Endothelial cell of umbilical vein (primary cell): ENCODE results near the gene SERPINB6. TPM values are rescaled to one million over a fixed set of nuclear protein-coding genes. Genes with fewer than 3 reads are reported as not detected.

Experiments
- BruUV-seq: library from RNA; stranded (reverse); fragments of 400-500 nt; replicated peaks from 2 replicates; lab custom pipeline; 2021; lab: Mats Ljungman, UMichigan
- CTCF ChIA-PET: fragments of 300-600, 350-600 bp; sonication (Branson Sonifier 250); formaldehyde crosslinking; loops from one replicate; lab custom pipeline; 2021; ENCODE audit warnings: antibody characterized with exemption, inconsistent platforms; lab: Charles Lee
- POLR2A ChIA-PET: fragments of 300-600, 350-600 bp; sonication (Branson Sonifier 250); formaldehyde crosslinking; loops from one replicate; lab custom pipeline; 2021; ENCODE audit warnings: antibody characterized with exemption, inconsistent platforms; lab: Charles Lee
- DNase-seq: peaks from one replicate; pipeline ENCODE4 v3.0.0-alpha.2; 2011; ENCODE audit warnings: low read depth, low spot score
- FAIRE-seq: peaks from 2 replicates; lab custom pipeline; 2011; peaks lifted over from hg19 to GRCh38; lab: Jason Lieb, UNC
- H2AFZ ChIP-seq: 2 replicates; pipeline ENCODE4 v1.6.0; 2012; ENCODE audit warnings: low read depth, low read length, control low read depth, inconsistent platforms
- H3K27ac ChIP-seq: 2 replicates; pipeline ENCODE4 v1.5.1; 2011; ENCODE audit warnings: low read depth, mild to moderate bottlenecking, control low read depth, low read length, moderate library complexity; ENCODE audit not compliant: insufficient read depth
- H3K27me3 ChIP-seq, 2 experiments: 2 replicates each; pipeline versions ENCODE4 v1.6.0 to v1.6.1; 2011; ENCODE audit warnings: low read length in 2 of 2, mixed read lengths in 1 of 2; ENCODE audit not compliant: control insufficient read depth in 2 of 2, insufficient read depth in 2 of 2
- H3K36me3 ChIP-seq, 2 experiments: 2 replicates in 1 of 2; 3 replicates in 1 of 2; pipeline ENCODE4 v1.5.1; 2011; ENCODE audit warnings: low read length in 2 of 2, mild to moderate bottlenecking in 1 of 2, moderate library complexity in 1 of 2; ENCODE audit not compliant: control insufficient read depth in 2 of 2, insufficient read depth in 2 of 2; ENCODE audit errors: extremely low read depth in 1 of 2
- H3K4me1 ChIP-seq: 3 replicates; pipeline ENCODE4 v1.5.1; 2011; ENCODE audit warnings: mild to moderate bottlenecking, low read length; ENCODE audit not compliant: control insufficient read depth, insufficient read depth; ENCODE audit errors: extremely low read depth
- H3K4me2 ChIP-seq: 2 replicates; pipeline ENCODE4 v1.6.1; 2011; ENCODE audit warnings: low read length, control low read depth, mixed read lengths; ENCODE audit not compliant: insufficient read depth
- H3K4me3 ChIP-seq, 3 experiments: fragments of 200-600 bp in 1 of 3; sonication (generic), shearing (Covaris generic) in 1 of 3; replicated peaks in 1 of 3; 2 replicates each; pipeline ENCODE4 v1.5.1; 2011 to 2016; ENCODE audit warnings: control low read depth in 3 of 3, low read length in 3 of 3, mild to moderate bottlenecking in 2 of 3, inconsistent platforms in 1 of 3, low read depth in 1 of 3, moderate library complexity in 1 of 3; ENCODE audit not compliant: insufficient read depth in 1 of 3
- H3K79me2 ChIP-seq: 2 replicates; pipeline ENCODE4 v1.6.0; 2012; ENCODE audit warnings: low read length, inconsistent platforms; ENCODE audit not compliant: control insufficient read depth, insufficient read depth
- H3K9ac ChIP-seq: replicated peaks from 2 replicates; pipeline ENCODE3; 2011; ENCODE audit warnings: low read length, control low read depth; ENCODE audit not compliant: insufficient read depth; ENCODE audit errors: extremely low read depth
- H3K9me1 ChIP-seq: replicated peaks from 3 replicates; pipeline ENCODE4 v1.6.0; 2011; ENCODE audit warnings: mild to moderate bottlenecking, low read length; ENCODE audit not compliant: control insufficient read depth, insufficient read depth; ENCODE audit errors: extremely low read depth
- H3K9me3 ChIP-seq: replicated peaks from 2 replicates; pipeline ENCODE4 v1.5.1; 2012; ENCODE audit warnings: low read length, inconsistent platforms; ENCODE audit not compliant: control insufficient read depth, insufficient read depth
- H4K20me1 ChIP-seq: replicated peaks from 2 replicates; pipeline ENCODE3; 2011; ENCODE audit warnings: mild to moderate bottlenecking, low read length; ENCODE audit not compliant: control insufficient read depth, insufficient read depth; ENCODE audit errors: extremely low read depth
- JUN ChIP-seq: IDR thresholded peaks from 2 replicates; pipeline ENCODE4 v1.6.1; 2011; ENCODE audit warnings: borderline replicate concordance, low read depth; ENCODE audit not compliant: insufficient read length, insufficient read depth
- POLR2AphosphoS5 ChIP-seq: IDR thresholded peaks from 2 replicates; pipeline ENCODE4 v1.6.1; 2012; ENCODE audit warnings: low read depth, mild to moderate bottlenecking, control low read depth, low read length, moderate library complexity; ENCODE audit not compliant: insufficient read depth
- dilution Hi-C: fragments of 300-500 bp; cut with MboI; formaldehyde crosslinking; loops from one replicate; pipeline ENCODE4 v1.15.0; 2019; ENCODE audit warnings: low sequenced_read_pairs; ENCODE audit not compliant: extremely low pct_ligation_motif_present
- intact Hi-C: fragments of 100-400 bp; cut with micrococcal nuclease; formaldehyde crosslinking; loops from one replicate; pipeline ENCODE4 v1.10.0; 2022
- polyA plus RNA-seq, 4 experiments: library from polyadenylated mRNA; depleted of rRNA in 3 of 4; stranded (reverse) in 3 of 4; unstranded in 1 of 4; fragments of >200 nt; gene quantifications; 2 replicates each; pipeline versions ENCODE4 v1.2.1 to v1.2.3, GENCODE V29; 2011 to 2012; ENCODE audit warnings: missing spikeins in 1 of 4
- total RNA-seq: library from RNA; stranded (reverse); gene quantifications from 2 replicates; pipeline ENCODE4 v1.2.3, GENCODE V29; 2021

Gene SERPINB6
- total and polyA plus RNA-seq, 2 donors (not counting 3 experiments of a cell fraction or from before 2014, with no cell fraction given) = 145 to 151 TPM

- Histone ChIP-seq H3K9me3 (no peaks in the 10 kb centered on the region), H3K4me2 (no peak overlapping the region), H3K9ac (no peak overlapping the region), H3K9me1 (no peaks in the 10 kb centered on the region), H3K4me1 (peaks cover 6% of the 10 kb centered on the region), H3K36me3 (no peaks in the 10 kb centered on the region), H2AFZ (no peak overlapping the region), H4K20me1 (no peaks in the 10 kb centered on the region), H3K27me3 (no peaks in the 10 kb centered on the region), H3K27ac (no peak overlapping the region), H3K4me3 (no peak overlapping the region), H3K79me2 (no peaks in the 10 kb centered on the region)
- intact Hi-C loops (no loop called here), dilution Hi-C loops (no loop called here)
- ChIA-PET POLR2A (no interaction called here), CTCF (interaction anchor here (1.1 to 3.4 kb wide), 4 partner anchors 10 to 74 kb away, joined by 3 to 15 read pairs (median 6); no protein-coding TSS in a partner anchor)
- no peak for DNase-seq
- no peak for FAIRE-seq
- no peak for TF ChIP-seq JUN
- no TSS peak for BruUV-seq
Observed at GRCh38 chr6:2919886-2920285, 51.5 kb downstream of the SERPINB6 start.

GRCh38 chr6:2919401-2919800, 52.0 kb downstream of the SERPINB6 start:
- no peak overlapping the region for H3K9ac ChIP-seq
- ChIA-PET CTCF (no interaction called here), POLR2A (no interaction called here)
- no TSS peak for BruUV-seq
- no peaks in the 10 kb centered on the region for H3K9me1 ChIP-seq
- H3K4me2 ChIP-seq = no peak overlapping the region
- H3K36me3 ChIP-seq = no peaks in the 10 kb centered on the region
- dilution Hi-C loops (no loop called here), intact Hi-C loops (no loop called here)
- FAIRE-seq (no peak), DNase-seq (no peak)
- H3K9me3 ChIP-seq = no peaks in the 10 kb centered on the region
- H2AFZ ChIP-seq = no peak overlapping the region
- H3K4me1 ChIP-seq = peaks cover 2% of the 10 kb centered on the region
- no peaks in the 10 kb centered on the region for H3K79me2 ChIP-seq
- H3K27me3 ChIP-seq = no peaks in the 10 kb centered on the region
- TF ChIP-seq POLR2AphosphoS5 = no peak
- H3K27ac ChIP-seq = no peak overlapping the region
- no peak overlapping the region for H3K4me3 ChIP-seq
- no peaks in the 10 kb centered on the region for H4K20me1 ChIP-seq
